Suppressor macrophage (primary cell): ENCODE measurements around the gene PRRT3.
A peak's percentile ranks its signal among the peaks of the same experiment; 100 is the strongest.
"Not testable (repeated sequence)": the region's sequence is repeated elsewhere in the genome, so short reads cannot be mapped to it uniquely, and the experiment has no call there.

ENCODE experiments used
- DNase-seq, 4 experiments: peaks; one replicate each; pipeline ENCODE4 v3.0.0-alpha.2; 2020 to 2022

The PRRT3 gene

GRCh38 chr3:9917820-9918219, 34.4 kb downstream of the PRRT3 start:
- no peak for DNase-seq

- peak; percentile 73 to 87 (median 80) for DNase-seq
These were observed 35.2 kb downstream of the PRRT3 start, which contains the start of gene IL17RC for GRCh38 chr3:9916734-9917680. IL17RC (plus strand) TSS chr3:9917098; CDS start chr3:9917316, 218 bp downstream.

GRCh38 chr3:9916346-9916733, 35.9 kb downstream of the PRRT3 start:
- no peak for DNase-seq

GRCh38 chr3:9915254-9916141, 36.7 kb downstream of the PRRT3 start:
- peak; percentile 71 to 90 (median 82) for DNase-seq

GRCh38 chr3:9914559-9915253, 37.5 kb downstream of the PRRT3 start:
- DNase-seq, result no peak

GRCh38 chr3:9914011-9914410, 38.2 kb downstream of the PRRT3 start:
- DNase-seq, result no peak

- no peak for DNase-seq
These were observed 38.6 kb downstream of the PRRT3 start for GRCh38 chr3:9913601-9914000.

GRCh38 chr3:9912294-9912935, 39.8 kb downstream of the PRRT3 start:
- DNase-seq, result no peak

- DNase-seq, result no peak
These were observed 40.3 kb downstream of the PRRT3 start for GRCh38 chr3:9911863-9912262.

GRCh38 chr3:9909221-9910013, 42.8 kb downstream of the PRRT3 start:
- DNase-seq, result peak in 1 of 4 experiments; percentile 20

- no peak for DNase-seq
These were observed 43.9 kb downstream of the PRRT3 start for GRCh38 chr3:9908286-9908685.

- no peak for DNase-seq
These were observed 45.7 kb downstream of the PRRT3 start for GRCh38 chr3:9906480-9906879.

- no peak for DNase-seq
These were observed 48.3 kb downstream of the PRRT3 start for GRCh38 chr3:9903904-9904303.

- DNase-seq, result peak; percentile 48 to 71 (median 64)
These were observed 49.0 kb downstream of the PRRT3 start for GRCh38 chr3:9903238-9903624.

- DNase-seq, result no peak
These were observed 49.6 kb downstream of the PRRT3 start, which contains the start of gene IL17RE for GRCh38 chr3:9902372-9903237. IL17RE (plus strand) TSS chr3:9902848; CDS start chr3:9902933, 85 bp downstream.

GRCh38 chr3:9901967-9902366, 50.2 kb downstream of the PRRT3 start:
- no peak for DNase-seq

- DNase-seq, result not testable (repeated sequence)
These were observed 51.2 kb downstream of the PRRT3 start for GRCh38 chr3:9900965-9901415.

GRCh38 chr3:9899289-9899791, 52.9 kb downstream of the PRRT3 start:
- DNase-seq, result no peak

GRCh38 chr3:9898467-9899241, 53.6 kb downstream of the PRRT3 start:
- DNase-seq, result no peak
